Measurements from ENCODE around the gene DHRS7C. TPM values are rescaled to one million over a fixed set of nuclear protein-coding genes. Genes with fewer than 3 reads are reported as not detected.

The DHRS7C gene
- not detected for total RNA-seq
- long read RNA-seq: 0 reads

- Histone ChIP-seq H3K27me3 (no peaks in the 10 kb centered on the region), H3K4me3 (no peak within 1 kb of the TSS), H3K27ac (no peak within 1 kb of the TSS), H3K9me3 (no peaks in the 10 kb centered on the region), H3K36me3 (no peaks in the 10 kb centered on the region), H3K4me1 (no peaks in the 10 kb centered on the region)
- 100% methylated on average over 2 of the region's 15 CpGs for WGBS (ENCODE audit: insufficient coverage, low coverage, low lambda C conversion rate, missing lambda C conversion rate)
- no peak for TF ChIP-seq POLR2A (IDR thresholded peaks at IDR 0.05)
- TF ChIP-seq, protein P1, sequence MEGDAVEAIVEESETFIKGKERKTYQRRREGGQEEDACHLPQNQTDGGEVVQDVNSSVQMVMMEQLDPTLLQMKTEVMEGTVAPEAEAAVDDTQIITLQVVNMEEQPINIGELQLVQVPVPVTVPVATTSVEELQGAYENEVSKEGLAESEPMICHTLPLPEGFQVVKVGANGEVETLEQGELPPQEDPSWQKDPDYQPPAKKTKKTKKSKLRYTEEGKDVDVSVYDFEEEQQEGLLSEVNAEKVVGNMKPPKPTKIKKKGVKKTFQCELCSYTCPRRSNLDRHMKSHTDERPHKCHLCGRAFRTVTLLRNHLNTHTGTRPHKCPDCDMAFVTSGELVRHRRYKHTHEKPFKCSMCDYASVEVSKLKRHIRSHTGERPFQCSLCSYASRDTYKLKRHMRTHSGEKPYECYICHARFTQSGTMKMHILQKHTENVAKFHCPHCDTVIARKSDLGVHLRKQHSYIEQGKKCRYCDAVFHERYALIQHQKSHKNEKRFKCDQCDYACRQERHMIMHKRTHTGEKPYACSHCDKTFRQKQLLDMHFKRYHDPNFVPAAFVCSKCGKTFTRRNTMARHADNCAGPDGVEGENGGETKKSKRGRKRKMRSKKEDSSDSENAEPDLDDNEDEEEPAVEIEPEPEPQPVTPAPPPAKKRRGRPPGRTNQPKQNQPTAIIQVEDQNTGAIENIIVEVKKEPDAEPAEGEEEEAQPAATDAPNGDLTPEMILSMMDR (IDR thresholded peaks at IDR 0.05): no peak
- ATAC-seq (no peak), DNase-seq (no peak)
- intact Hi-C loops (cut with DNase I): no loop called here
Observed at GRCh38 chr17:9790889-9791876, at the start of gene DHRS7C. Gene DHRS7C, minus strand, starts transcription at chr17:9791592. Its CDS starts 308 bp downstream, at chr17:9791284.

DNA sequence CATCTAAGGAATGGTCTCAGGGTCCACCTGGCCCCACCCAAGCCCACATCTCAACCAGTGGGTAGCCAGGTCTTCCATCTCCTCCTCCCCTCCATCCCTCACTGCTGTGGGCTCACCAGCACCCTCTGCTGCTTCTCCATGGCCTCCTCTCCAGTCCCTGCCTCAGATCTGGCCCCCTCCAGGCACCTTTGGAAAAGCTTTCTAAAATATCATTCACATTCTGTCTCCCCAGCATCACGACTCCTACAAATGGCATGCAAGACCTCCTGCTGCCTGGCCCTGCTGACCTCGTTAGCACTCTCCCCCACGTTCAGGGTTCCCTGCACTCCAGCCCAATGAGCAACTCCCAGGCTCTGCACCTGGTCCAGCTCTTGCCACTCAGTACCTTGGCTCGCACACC lies 48.0 kb upstream of the DHRS7C start:
- Histone ChIP-seq H3K4me1 (peaks cover 0 to 5% (median 3%) of the 10 kb centered on the region in 4 donors), H3K27ac (no peak overlapping the region), H3K36me3 (no peaks in the 10 kb centered on the region), H3K9me3 (no peaks in the 10 kb centered on the region), H3K4me3 (no peak overlapping the region), H3K27me3 (no peaks in the 10 kb centered on the region)
- ATAC-seq (no peak), DNase-seq (no peak)
- intact Hi-C loops (cut with DNase I): no loop called here
- WGBS (ENCODE audit: insufficient coverage, low coverage, low lambda C conversion rate, missing lambda C conversion rate): 53% methylated on average over 4 of the region's 4 CpGs
- TF ChIP-seq POLR2A (IDR thresholded peaks at IDR 0.05): no peak
- TF ChIP-seq, protein P1 (IDR thresholded peaks at IDR 0.05): no peak

GRCh38 chr17:9837551-9838471 lies 46.4 kb upstream of the DHRS7C start:
- no peaks in the 10 kb centered on the region for H3K9me3 ChIP-seq
- ATAC-seq: peak in 2 of 4 donors; percentile 16 to 18
- DNase-seq: peak in 1 of 3 donors; percentile 29
- H3K27me3 ChIP-seq: no peaks in the 10 kb centered on the region
- intact Hi-C loops (cut with DNase I): no loop called here
- no peak overlapping the region for H3K4me3 ChIP-seq
- 61% methylated on average over 9 of the region's 11 CpGs for WGBS (ENCODE audit: insufficient coverage, low coverage, low lambda C conversion rate, missing lambda C conversion rate)
- H3K36me3 ChIP-seq: no peaks in the 10 kb centered on the region
- no peak for TF ChIP-seq POLR2A (IDR thresholded peaks at IDR 0.05)
- TF ChIP-seq, protein P1 (IDR thresholded peaks at IDR 0.05): no peak
- no peak overlapping the region for H3K27ac ChIP-seq
- H3K4me1 ChIP-seq: peaks cover 0 to 5% (median 3%) of the 10 kb centered on the region in 4 donors

DNA sequence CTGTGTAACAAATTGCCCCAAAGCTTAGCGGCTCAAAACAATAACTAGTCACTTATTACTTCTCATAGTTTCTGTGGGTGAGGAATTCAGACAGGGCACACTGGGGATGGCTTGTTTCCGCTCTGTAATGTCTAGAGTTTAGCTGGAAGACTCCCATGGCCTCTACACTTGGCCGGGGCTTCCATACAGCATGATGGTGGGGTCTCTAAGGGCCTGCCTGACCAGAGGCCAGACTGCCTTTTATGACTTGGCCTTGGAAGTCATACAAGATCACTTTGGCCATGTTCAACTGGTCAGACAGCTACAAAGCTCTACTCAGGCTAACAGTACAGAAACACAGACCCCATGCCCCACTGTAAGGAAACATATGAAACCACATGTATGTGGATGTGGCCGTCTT lies 42.5 kb upstream of the DHRS7C start:
- H3K27me3 ChIP-seq: no peaks in the 10 kb centered on the region
- WGBS (ENCODE audit: insufficient coverage, low coverage, low lambda C conversion rate, missing lambda C conversion rate): 85% methylated on average over 4 of the region's 4 CpGs
- no peak overlapping the region for H3K4me3 ChIP-seq
- ATAC-seq (no peak), DNase-seq (no peak)
- intact Hi-C loops (cut with DNase I): no loop called here
- no peak overlapping the region for H3K27ac ChIP-seq
- H3K9me3 ChIP-seq: no peaks in the 10 kb centered on the region
- TF ChIP-seq POLR2A (IDR thresholded peaks at IDR 0.05): no peak
- TF ChIP-seq, protein P1 (IDR thresholded peaks at IDR 0.05): no peak
- no peaks in the 10 kb centered on the region for H3K36me3 ChIP-seq
- no peaks in the 10 kb centered on the region for H3K4me1 ChIP-seq
